BE2C (cell line): ENCODE measurements around the gene LRIF1. TPM values are rescaled to one million over a fixed set of nuclear protein-coding genes. Genes with fewer than 3 reads are reported as not detected.
"Not testable (repeated sequence)": the region's sequence is repeated elsewhere in the genome, so short reads cannot be mapped to it uniquely, and the experiment has no call there.

Source experiments
- DNase-seq: peaks from one replicate; pipeline ENCODE4 v3.0.0-alpha.2; 2020
- H3K27me3 ChIP-seq: fragments of 250-450 bp; sonication (Bioruptor Pico); 2 replicates; pipeline ENCODE4 v1.5.1; 2020; ENCODE audit warnings: mild to moderate bottlenecking
- H3K36me3 ChIP-seq: fragments of 250-450 bp; sonication (Bioruptor Pico); 2 replicates; pipeline ENCODE4 v1.5.1; 2020; ENCODE audit warnings: mild to moderate bottlenecking
- H3K4me1 ChIP-seq: fragments of 250-450 bp; sonication (Bioruptor Pico); 2 replicates; pipeline ENCODE4 v1.5.1; 2020
- H3K4me3 ChIP-seq: 2 replicates; pipeline ENCODE4 v1.5.1; 2011; ENCODE audit warnings: low read depth, low read length
- H3K9me3 ChIP-seq: fragments of 250-450 bp; sonication (Bioruptor Pico); 2 replicates; pipeline ENCODE4 v1.5.1; 2020
- polyA plus RNA-seq: library from polyadenylated mRNA; unstranded; fragments of >200 nt; gene quantifications from one replicate; pipeline ENCODE4 v1.2.1, GENCODE V29; 2012; ENCODE audit warnings: low read depth, missing spikeins; ENCODE audit not compliant: insufficient read length, insufficient read depth
- TF ChIP-seq, protein P1 (sequence below): IDR thresholded peaks from 2 replicates; pipeline ENCODE4 v1.5.1; 2012; ENCODE audit warnings: mild to moderate bottlenecking, low read depth, low read length

The LRIF1 gene, protein sequence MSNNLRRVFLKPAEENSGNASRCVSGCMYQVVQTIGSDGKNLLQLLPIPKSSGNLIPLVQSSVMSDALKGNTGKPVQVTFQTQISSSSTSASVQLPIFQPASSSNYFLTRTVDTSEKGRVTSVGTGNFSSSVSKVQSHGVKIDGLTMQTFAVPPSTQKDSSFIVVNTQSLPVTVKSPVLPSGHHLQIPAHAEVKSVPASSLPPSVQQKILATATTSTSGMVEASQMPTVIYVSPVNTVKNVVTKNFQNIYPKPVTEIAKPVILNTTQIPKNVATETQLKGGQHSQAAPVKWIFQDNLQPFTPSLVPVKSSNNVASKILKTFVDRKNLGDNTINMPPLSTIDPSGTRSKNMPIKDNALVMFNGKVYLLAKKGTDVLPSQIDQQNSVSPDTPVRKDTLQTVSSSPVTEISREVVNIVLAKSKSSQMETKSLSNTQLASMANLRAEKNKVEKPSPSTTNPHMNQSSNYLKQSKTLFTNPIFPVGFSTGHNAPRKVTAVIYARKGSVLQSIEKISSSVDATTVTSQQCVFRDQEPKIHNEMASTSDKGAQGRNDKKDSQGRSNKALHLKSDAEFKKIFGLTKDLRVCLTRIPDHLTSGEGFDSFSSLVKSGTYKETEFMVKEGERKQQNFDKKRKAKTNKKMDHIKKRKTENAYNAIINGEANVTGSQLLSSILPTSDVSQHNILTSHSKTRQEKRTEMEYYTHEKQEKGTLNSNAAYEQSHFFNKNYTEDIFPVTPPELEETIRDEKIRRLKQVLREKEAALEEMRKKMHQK
- 21.0 TPM for polyA plus RNA-seq

DNA sequence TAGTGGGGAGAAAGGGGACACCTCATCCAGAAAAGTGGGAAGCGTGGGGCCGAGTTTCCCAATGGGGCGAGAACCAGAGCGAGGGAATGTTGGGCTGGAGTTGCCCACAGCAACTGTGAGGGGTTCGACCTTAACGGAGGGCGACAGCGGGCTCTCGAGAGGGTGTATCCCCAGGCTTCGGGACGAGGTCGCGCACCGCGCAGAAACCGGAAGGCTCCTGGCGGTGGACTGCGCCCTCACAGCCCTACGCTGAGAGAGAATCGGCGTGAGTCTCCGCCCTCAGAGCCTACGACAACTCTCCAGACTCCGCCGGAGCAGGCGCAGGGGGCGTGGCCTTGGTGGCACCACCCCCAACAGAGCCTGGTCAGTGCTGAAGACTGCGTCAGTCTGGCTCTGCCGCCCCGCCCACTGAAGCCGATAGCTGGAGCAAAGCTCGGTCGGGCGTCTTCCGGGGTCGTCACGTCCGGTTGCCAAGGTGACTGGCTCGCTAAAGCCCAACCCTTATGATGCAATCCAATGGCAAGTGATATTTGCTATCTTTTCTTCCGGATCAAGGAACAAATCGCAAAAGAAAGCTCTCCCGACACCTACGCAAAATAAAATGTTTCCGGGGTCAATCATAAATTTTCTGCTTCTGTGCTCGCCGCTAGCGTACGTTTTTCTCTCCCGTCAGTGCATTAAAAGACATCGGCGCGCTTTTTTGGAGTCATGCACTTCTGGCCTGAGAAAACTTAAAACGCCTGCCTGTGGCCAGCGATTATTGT lies at the start of gene LRIF1:
TSS of gene LRIF1 (minus strand) at position 232 of the 764 bp plus-strand sequence. CDS start 234 bp downstream, outside the sequence.
- no peaks in the 10 kb centered on the region; the same call in none of the 2 replicates for H3K9me3 ChIP-seq
- DNase-seq, result peak; percentile 100
- H3K4me3 ChIP-seq, result peak within 1 kb of the TSS; percentile 82
- H3K36me3 ChIP-seq, result no peaks in the 10 kb centered on the region
- no peaks in the 10 kb centered on the region for H3K27me3 ChIP-seq
- TF ChIP-seq, protein P1, sequence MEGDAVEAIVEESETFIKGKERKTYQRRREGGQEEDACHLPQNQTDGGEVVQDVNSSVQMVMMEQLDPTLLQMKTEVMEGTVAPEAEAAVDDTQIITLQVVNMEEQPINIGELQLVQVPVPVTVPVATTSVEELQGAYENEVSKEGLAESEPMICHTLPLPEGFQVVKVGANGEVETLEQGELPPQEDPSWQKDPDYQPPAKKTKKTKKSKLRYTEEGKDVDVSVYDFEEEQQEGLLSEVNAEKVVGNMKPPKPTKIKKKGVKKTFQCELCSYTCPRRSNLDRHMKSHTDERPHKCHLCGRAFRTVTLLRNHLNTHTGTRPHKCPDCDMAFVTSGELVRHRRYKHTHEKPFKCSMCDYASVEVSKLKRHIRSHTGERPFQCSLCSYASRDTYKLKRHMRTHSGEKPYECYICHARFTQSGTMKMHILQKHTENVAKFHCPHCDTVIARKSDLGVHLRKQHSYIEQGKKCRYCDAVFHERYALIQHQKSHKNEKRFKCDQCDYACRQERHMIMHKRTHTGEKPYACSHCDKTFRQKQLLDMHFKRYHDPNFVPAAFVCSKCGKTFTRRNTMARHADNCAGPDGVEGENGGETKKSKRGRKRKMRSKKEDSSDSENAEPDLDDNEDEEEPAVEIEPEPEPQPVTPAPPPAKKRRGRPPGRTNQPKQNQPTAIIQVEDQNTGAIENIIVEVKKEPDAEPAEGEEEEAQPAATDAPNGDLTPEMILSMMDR, result peak; percentile 39; the same call in 1 of the 2 replicates
- H3K4me1 ChIP-seq, result no peaks in the 10 kb centered on the region

DNA sequence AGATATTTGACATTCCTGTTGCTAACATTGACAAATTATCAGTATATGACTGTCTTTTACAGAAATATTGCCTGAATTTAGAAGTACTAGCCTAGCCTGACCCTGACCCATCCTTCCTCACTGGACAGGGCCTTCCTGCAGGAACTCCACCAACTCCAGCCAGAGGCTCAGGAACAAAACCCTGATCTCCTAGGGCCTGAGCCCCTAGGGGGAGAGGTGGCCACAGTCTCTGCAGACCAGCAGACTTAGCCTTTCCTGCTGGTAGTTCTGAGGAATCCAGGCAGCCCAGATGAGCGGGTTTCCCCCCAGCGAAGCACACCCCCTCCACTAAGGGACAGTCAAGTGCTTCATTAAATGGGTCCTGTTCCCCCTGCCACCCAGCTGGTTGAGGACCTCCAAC lies 44.3 kb upstream of the LRIF1 start:
- no peak for DNase-seq
- Histone ChIP-seq H3K4me1 (no peaks in the 10 kb centered on the region), H3K27me3 (no peaks in the 10 kb centered on the region), H3K36me3 (no peaks in the 10 kb centered on the region), H3K9me3 (no peaks in the 10 kb centered on the region), H3K4me3 (no peak overlapping the region)
- TF ChIP-seq, protein P1, result no peak

DNA sequence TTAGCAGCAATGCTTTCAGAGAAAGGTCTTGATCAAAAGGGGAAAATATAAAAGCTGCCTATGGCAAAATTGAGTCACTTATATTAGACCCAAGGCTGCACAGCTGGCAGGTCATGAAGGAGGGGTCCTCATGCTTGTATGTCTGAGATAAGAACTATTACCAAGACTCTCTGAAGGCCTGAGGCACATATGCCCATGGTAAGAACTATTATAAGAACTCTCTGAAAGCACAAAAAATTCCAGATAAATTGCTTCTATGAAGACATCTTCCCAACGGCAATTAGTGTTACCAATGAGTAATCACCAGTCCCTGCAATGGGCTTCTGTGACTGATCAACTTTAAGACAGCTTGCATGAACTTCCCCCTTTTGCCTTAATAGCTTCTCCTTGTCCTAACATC lies 42.8 kb upstream of the LRIF1 start:
- no peak overlapping the region for H3K4me3 ChIP-seq
- H3K4me1 ChIP-seq, result no peaks in the 10 kb centered on the region
- no peak for DNase-seq
- H3K27me3 ChIP-seq, result no peaks in the 10 kb centered on the region
- TF ChIP-seq, protein P1, result no peak
- H3K9me3 ChIP-seq, result no peaks in the 10 kb centered on the region
- H3K36me3 ChIP-seq, result no peaks in the 10 kb centered on the region

DNA sequence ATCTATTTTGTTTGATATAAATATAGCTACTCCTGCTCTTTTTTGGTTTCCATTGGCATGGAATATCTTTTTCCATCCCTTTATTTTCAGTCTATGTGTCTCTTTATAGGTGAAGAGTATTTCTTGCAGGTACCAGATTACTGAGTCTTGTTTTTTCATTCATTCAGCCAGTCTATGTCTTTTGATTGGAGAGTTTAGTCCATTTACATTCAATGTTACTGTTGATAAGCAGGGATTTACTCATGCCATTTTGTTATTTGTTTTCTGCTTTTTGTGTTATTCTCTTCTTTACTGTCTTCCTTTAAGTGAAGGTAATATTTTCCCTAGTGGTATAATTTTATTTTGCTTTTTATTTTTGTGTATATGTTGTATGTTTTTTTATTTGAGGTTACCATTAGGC lies 35.9 kb upstream of the LRIF1 start:
- not testable (repeated sequence) for H3K9me3 ChIP-seq, H3K27me3 ChIP-seq, H3K4me3 ChIP-seq, H3K4me1 ChIP-seq, DNase-seq, H3K36me3 ChIP-seq

DNA sequence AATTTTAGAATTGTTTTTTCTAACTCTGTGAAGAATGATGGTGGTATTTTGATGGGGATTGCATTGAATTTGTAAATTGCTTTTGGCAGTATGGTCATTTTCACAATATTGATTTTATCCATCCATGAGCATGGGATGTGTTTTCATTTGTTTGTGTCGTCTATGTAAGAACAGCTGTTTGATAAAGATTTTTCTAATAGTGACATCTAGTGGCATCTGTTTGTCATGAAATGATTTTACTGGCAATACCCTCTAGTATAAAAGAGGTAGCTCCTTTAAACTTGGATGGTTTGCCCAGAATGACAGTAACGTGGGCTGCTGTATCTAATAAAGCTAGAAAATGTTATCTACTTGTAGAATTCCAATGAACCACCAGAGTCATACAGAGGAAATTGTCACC lies 28.6 kb upstream of the LRIF1 start:
- DNase-seq, H3K36me3 ChIP-seq, H3K4me1 ChIP-seq, H3K9me3 ChIP-seq, H3K4me3 ChIP-seq, H3K27me3 ChIP-seq: not testable (repeated sequence)
- TF ChIP-seq, protein P1, result peak; percentile 25; the same call in 1 of the 2 replicates

DNA sequence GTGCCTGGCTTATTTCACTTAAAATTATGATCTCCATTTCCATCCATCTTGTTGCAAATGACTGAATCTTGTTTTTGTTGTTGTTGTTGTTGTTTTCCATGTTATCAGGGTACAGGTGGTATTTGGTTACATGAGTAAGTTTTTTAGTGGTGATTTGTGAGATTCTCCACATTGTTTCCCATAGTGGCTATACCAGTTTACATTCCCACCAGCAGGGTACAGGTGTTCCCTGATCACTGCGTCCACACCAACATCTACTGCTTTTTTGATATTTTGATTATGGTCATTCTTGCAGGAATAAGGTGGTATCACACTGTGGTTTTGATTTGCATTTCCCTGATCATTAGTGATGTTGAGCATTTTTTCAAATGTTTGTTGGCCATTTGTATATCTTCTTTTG lies 27.6 kb upstream of the LRIF1 start:
- not testable (repeated sequence) for H3K9me3 ChIP-seq, DNase-seq, H3K27me3 ChIP-seq, H3K4me1 ChIP-seq, H3K36me3 ChIP-seq, H3K4me3 ChIP-seq
- TF ChIP-seq, protein P1, result peak; percentile 9; the same call in 1 of the 2 replicates
